Liver (tissue), 9 donors: ENCODE data around the gene PSMB11. TPM values are rescaled to one million over a fixed set of nuclear protein-coding genes. Genes with fewer than 3 reads are reported as not detected.

ENCODE experiments used
- DNase-seq: peaks from one replicate; pipeline ENCODE4 v3.0.0-alpha.2; 2017; ENCODE audit warnings: low spot score
- H3K27ac ChIP-seq, 2 donors: one replicate each; pipeline ENCODE4 v1.7.0; 2013; ENCODE audit warnings: inconsistent platforms in 2 of 2, low read length in 2 of 2, control low read depth in 1 of 2, low read depth in 1 of 2, mild to moderate bottlenecking in 1 of 2
- H3K27me3 ChIP-seq, 4 donors: one replicate each; pipeline versions ENCODE4 v1.6.1 to v1.7.0; 2013; ENCODE audit warnings: low read length in 3 of 4, inconsistent platforms in 1 of 4, mild to moderate bottlenecking in 1 of 4, moderate library complexity in 1 of 4; ENCODE audit not compliant: control insufficient read depth in 4 of 4, insufficient read depth in 4 of 4
- H3K36me3 ChIP-seq, 4 donors: one replicate each; pipeline versions ENCODE4 v1.6.1 to v1.7.0; 2013; ENCODE audit warnings: low read length in 3 of 4, mild to moderate bottlenecking in 3 of 4, low read depth in 1 of 4, moderate library complexity in 1 of 4; ENCODE audit not compliant: control insufficient read depth in 4 of 4, insufficient read depth in 3 of 4
- H3K4me1 ChIP-seq, 4 donors: one replicate each; pipeline versions ENCODE4 v1.6.1 to v1.7.0; 2013; ENCODE audit warnings: low read length in 3 of 4, mild to moderate bottlenecking in 3 of 4, moderate library complexity in 1 of 4; ENCODE audit not compliant: control insufficient read depth in 4 of 4, insufficient read depth in 4 of 4
- H3K4me3 ChIP-seq, 3 donors: one replicate each; pipeline versions ENCODE4 v1.6.1 to v1.7.0; 2013; ENCODE audit warnings: low read length in 3 of 3, control low read depth in 1 of 3, low read depth in 1 of 3, mild to moderate bottlenecking in 1 of 3
- H3K9ac ChIP-seq, 2 donors: one replicate each; pipeline ENCODE4 v1.7.0; 2013; ENCODE audit warnings: low read length in 2 of 2, mild to moderate bottlenecking in 2 of 2, moderate library complexity in 2 of 2, control low read depth in 1 of 2, low read depth in 1 of 2
- H3K9me3 ChIP-seq, 4 donors: one replicate each; pipeline versions ENCODE4 v1.6.1 to v1.7.0; 2013; ENCODE audit warnings: low read length in 3 of 4; ENCODE audit not compliant: control insufficient read depth in 4 of 4
- ATF3 ChIP-seq: IDR thresholded peaks from 2 replicates; pipeline ENCODE4 v1.6.1; 2016; ENCODE audit warnings: antibody characterized with exemption
- EGR1 ChIP-seq, 2 donors: IDR thresholded peaks; 2 replicates each; pipeline ENCODE4 v1.6.1; 2016 to 2018; ENCODE audit warnings: antibody characterized with exemption in 2 of 2, low read depth in 2 of 2
- FOXA1 ChIP-seq: IDR thresholded peaks from 2 replicates; pipeline ENCODE4 v1.6.1; 2016; ENCODE audit warnings: antibody characterized with exemption
- FOXA2 ChIP-seq: IDR thresholded peaks from 2 replicates; pipeline ENCODE4 v1.6.1; 2016; ENCODE audit warnings: antibody characterized with exemption
- GABPA ChIP-seq, 2 donors: IDR thresholded peaks in 1 of 2; conservative IDR thresholded peaks in 1 of 2; 2 replicates each; pipeline ENCODE4 v1.6.1; 2016; ENCODE audit warnings: antibody characterized with exemption in 2 of 2, mild to moderate bottlenecking in 1 of 2, moderate library complexity in 1 of 2
- HNF4G ChIP-seq: IDR thresholded peaks from 2 replicates; pipeline ENCODE4 v1.6.1; 2016; ENCODE audit warnings: antibody characterized with exemption
- JUND ChIP-seq, 2 donors: IDR thresholded peaks; 2 replicates each; pipeline ENCODE4 v1.6.1; 2016; ENCODE audit warnings: antibody characterized with exemption in 2 of 2
- RAD21 ChIP-seq, 2 donors: IDR thresholded peaks; 2 replicates each; pipeline ENCODE4 v1.6.1; 2016; ENCODE audit warnings: antibody characterized with exemption in 2 of 2, mild to moderate bottlenecking in 2 of 2
- REST ChIP-seq: IDR thresholded peaks from 2 replicates; pipeline ENCODE4 v1.6.1; 2016; ENCODE audit warnings: antibody characterized with exemption, mild to moderate bottlenecking
- RXRA ChIP-seq, 2 donors: IDR thresholded peaks; 2 replicates each; pipeline ENCODE4 v1.6.1; 2017 to 2018; ENCODE audit warnings: antibody characterized with exemption in 2 of 2, mild to moderate bottlenecking in 1 of 2
- SP1 ChIP-seq: IDR thresholded peaks from 2 replicates; pipeline ENCODE4 v1.6.1; 2018; ENCODE audit warnings: antibody characterized with exemption, mild to moderate bottlenecking
- TAF1 ChIP-seq: conservative IDR thresholded peaks from 2 replicates; pipeline ENCODE4 v1.6.1; 2016; ENCODE audit warnings: antibody characterized with exemption, mild to moderate bottlenecking
- YY1 ChIP-seq: IDR thresholded peaks from 2 replicates; pipeline ENCODE4 v1.6.1; 2016; ENCODE audit warnings: antibody characterized with exemption, mild to moderate bottlenecking
- ZBTB33 ChIP-seq: IDR thresholded peaks from 2 replicates; pipeline ENCODE4 v1.6.1; 2016; ENCODE audit warnings: antibody characterized with exemption
- WGBS: extraction: QIAGEN DNeasy Blood & Tissue Kit; methylation state at CpG from one replicate; pipeline ENCODE4 v1.1.7; 2013; 5-methylcytosine and 5-hydroxymethylcytosine counted together
- polyA plus RNA-seq, 2 donors: library from polyadenylated mRNA; stranded (reverse) in 1 of 2; unstranded in 1 of 2; fragments of 200-250 nt in 1 of 2; fragments of >200 nt in 1 of 2; fragmentation: Nextera tagmentation in 1 of 2; extraction: Ambion mirVana in 1 of 2; gene quantifications; one replicate each; pipeline versions ENCODE4 v1.2.1 to v1.2.3, GENCODE V29; 2013 to 2015
- total RNA-seq, 2 donors: library from RNA; depleted of rRNA; stranded (reverse); fragments of >200 nt; gene quantifications; one replicate each; pipeline ENCODE4 v1.2.3, GENCODE V29; 2014
- donor health status: healthy.
- donor health status: healthy.
- donor health status: healthy.
- donor health status: healthy.
- donor health status: healthy.

PSMB11 gene
- total and polyA plus RNA-seq, 4 donors, result not detected

GRCh38 chr14:23071244-23071920, 29.4 kb downstream of the PSMB11 start (continued):
- TF ChIP-seq ZBTB33 (no peak), REST (peak; percentile 56), JUND (IDR thresholded peaks at IDR 0.05) (peak in 1 of 2 donors; percentile 7), HNF4G (no peak), RXRA (IDR thresholded peaks at IDR 0.05) (peak in 1 of 2 donors; percentile 30), FOXA1 (no peak), TAF1 (peak; percentile 61), ATF3 (no peak)

- no peak for DNase-seq
- WGBS, result 55% methylated on average over 5 of the region's 5 CpGs
- Histone ChIP-seq H3K4me3 (no peak overlapping the region), H3K9me3 (no peaks in the 10 kb centered on the region), H3K9ac (peak overlapping the region in 1 of 2 donors; percentile 57), H3K36me3 (peaks cover 7 to 41% (median 35%) of the 10 kb centered on the region in 4 donors), H3K27ac (peak overlapping the region; percentile 70 to 74), H3K27me3 (no peaks in the 10 kb centered on the region), H3K4me1 (peaks cover 2 to 29% (median 20%) of the 10 kb centered on the region in 4 donors)
- TF ChIP-seq FOXA2 (no peak), SP1 (no peak), FOXA1 (no peak), JUND (IDR thresholded peaks at IDR 0.05) (no peak), EGR1 (IDR thresholded peaks at IDR 0.05; ENCODE audit: low read depth in 2 of 2) (no peak), RAD21 (IDR thresholded peaks at IDR 0.05) (no peak), YY1 (no peak), GABPA (IDR thresholded peaks at IDR 0.05 in 1 of 2, conservative IDR thresholded peaks at IDR 0.05 in 1 of 2) (no peak), ZBTB33 (no peak), HNF4G (no peak), RXRA (IDR thresholded peaks at IDR 0.05) (no peak)
Observed at GRCh38 chr14:23071921-23072539, 30.0 kb downstream of the PSMB11 start.
